ENCODE data around the gene MYO5A. TPM values are rescaled to one million over a fixed set of nuclear protein-coding genes. Genes with fewer than 3 reads are reported as not detected.
"Not testable (repeated sequence)": the region's sequence is repeated elsewhere in the genome, so short reads cannot be mapped to it uniquely, and the experiment has no call there.

MYO5A gene
- total RNA-seq, 1 experiment from 2014 or later = 14.5 TPM

GRCh38 chr15:52422001-52422400, 106.7 kb downstream of the MYO5A start:
- H3K27me3 ChIP-seq = no peaks in the 10 kb centered on the region
- no peak overlapping the region for H3K4me3 ChIP-seq
- H3K36me3 ChIP-seq = no peaks in the 10 kb centered on the region
- DNase-seq = no peak
- H3K9me3 ChIP-seq = 0 out of 2 replicates have a peak, but pooled peaks cover 2% of the 10 kb centered on the region

DNA sequence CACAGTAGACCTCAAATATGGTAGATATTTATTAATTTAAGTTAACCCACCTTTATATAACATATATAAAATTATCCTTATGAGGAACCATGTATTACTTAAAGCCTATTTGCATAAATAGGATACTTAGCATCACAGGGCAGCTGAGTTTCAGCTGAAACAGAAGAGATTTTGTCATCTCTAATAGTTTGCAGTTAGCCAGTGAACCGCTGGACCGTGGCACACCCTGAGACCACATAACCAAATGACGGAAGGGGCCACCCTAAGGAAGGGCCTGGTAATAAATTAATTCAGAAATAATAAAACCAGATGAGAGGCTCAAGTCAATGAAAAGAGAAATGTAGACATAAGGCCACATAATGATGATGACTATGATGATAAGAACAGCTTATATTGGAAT, 107.7 kb downstream of the MYO5A start:
- Histone ChIP-seq H3K27me3 (no peaks in the 10 kb centered on the region), H3K4me3 (no peak overlapping the region), H3K36me3 (no peaks in the 10 kb centered on the region), H3K9me3 (0 out of 2 replicates have a peak, but pooled peaks cover 2% of the 10 kb centered on the region)
- DNase-seq = no peak

GRCh38 chr15:52419494-52419893, 109.2 kb downstream of the MYO5A start:
- H3K9me3 ChIP-seq = 0 out of 2 replicates have a peak, but pooled peaks cover 2% of the 10 kb centered on the region

DNA sequence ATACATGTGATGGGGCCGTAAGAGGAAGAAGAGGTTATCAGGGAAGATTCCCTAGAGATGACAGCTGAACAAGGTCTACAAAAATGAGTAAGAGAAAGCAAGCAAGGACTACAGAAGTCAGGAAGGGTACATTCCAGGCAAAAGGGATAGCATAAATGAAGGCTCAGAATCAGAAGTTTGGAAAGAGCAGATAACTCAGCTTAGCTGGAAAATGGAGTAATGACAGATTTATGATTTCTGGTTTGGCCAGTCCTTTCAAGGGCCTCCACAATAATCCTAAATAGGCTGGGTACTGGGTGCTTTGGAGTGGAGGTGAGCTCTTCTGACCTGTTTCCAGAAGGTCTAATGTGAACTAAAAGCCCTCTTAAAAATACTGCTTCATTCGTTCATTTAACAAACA, 110.7 kb downstream of the MYO5A start:
- H3K36me3 ChIP-seq = no peaks in the 10 kb centered on the region
- H3K9me3 ChIP-seq = 0 out of 2 replicates have a peak, but pooled peaks cover 2% of the 10 kb centered on the region
- H3K27me3 ChIP-seq = no peaks in the 10 kb centered on the region
- DNase-seq = no peak
- no peak overlapping the region for H3K4me3 ChIP-seq

More at GRCh38 chr15:52419494-52419893, 109.2 kb downstream of the MYO5A start:
- Histone ChIP-seq H3K36me3 (no peaks in the 10 kb centered on the region), H3K4me3 (no peak overlapping the region), H3K27me3 (no peaks in the 10 kb centered on the region)
- no peak for DNase-seq

DNA sequence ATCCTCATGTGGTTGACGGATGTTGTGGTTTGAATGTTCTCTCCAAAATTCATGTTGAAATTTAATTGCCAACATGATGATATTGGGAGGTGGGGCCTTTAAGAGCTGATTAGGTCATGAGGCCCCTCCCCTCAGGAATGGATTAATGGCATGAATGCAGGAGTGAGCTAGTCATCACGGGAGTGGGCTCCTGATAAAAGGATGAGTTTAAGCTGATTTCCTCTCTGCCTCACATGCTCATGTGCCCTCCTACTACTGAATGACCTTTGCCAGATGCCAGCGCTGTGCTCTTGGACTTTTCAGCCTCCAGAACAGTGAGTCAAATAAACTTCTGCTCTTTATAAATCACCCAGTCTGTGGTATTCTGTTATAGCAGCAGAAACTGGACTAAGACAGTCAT, 111.2 kb downstream of the MYO5A start:
- no peaks in the 10 kb centered on the region for H3K36me3 ChIP-seq
- no peaks in the 10 kb centered on the region for H3K27me3 ChIP-seq
- no peak for DNase-seq
- no peak overlapping the region for H3K4me3 ChIP-seq
- 0 out of 2 replicates have a peak, but pooled peaks cover 2% of the 10 kb centered on the region for H3K9me3 ChIP-seq

- not testable (repeated sequence) for H3K27me3 ChIP-seq, H3K9me3 ChIP-seq, DNase-seq, H3K36me3 ChIP-seq, H3K4me3 ChIP-seq
Measured at GRCh38 chr15:52416566-52416965, 112.1 kb downstream of the MYO5A start.

- Histone ChIP-seq H3K4me3 (no peak overlapping the region), H3K27me3 (no peaks in the 10 kb centered on the region), H3K36me3 (no peaks in the 10 kb centered on the region), H3K9me3 (0 out of 2 replicates have a peak, but pooled peaks cover 2% of the 10 kb centered on the region)
- no peak for DNase-seq
Measured at GRCh38 chr15:52415628-52416027, 113.1 kb downstream of the MYO5A start.

DNA sequence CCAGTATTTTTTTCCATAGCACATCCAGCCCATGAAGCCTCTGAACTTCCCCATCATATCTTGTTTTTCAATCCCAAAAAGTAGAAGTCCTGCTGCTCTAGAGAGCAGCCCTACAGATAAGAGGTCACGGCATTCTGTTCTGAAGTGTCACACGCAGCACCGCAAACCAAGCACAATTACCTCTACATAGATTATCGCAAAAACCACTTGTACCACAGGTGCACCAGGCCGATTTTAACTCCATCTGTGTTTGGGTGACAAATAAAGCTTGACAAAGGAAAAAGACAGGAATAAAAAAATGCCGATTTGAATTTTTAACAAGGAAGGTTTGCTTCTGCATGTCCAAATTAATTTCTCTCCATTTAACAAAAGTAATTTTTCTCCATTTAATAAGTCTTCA, 113.7 kb downstream of the MYO5A start:
- H3K36me3 ChIP-seq = no peaks in the 10 kb centered on the region
- DNase-seq = no peak
- H3K27me3 ChIP-seq = no peaks in the 10 kb centered on the region
- no peak overlapping the region for H3K4me3 ChIP-seq
- 0 out of 2 replicates have a peak, but pooled peaks cover 2% of the 10 kb centered on the region for H3K9me3 ChIP-seq

- no peaks in the 10 kb centered on the region for H3K9me3 ChIP-seq
- H3K4me3 ChIP-seq = no peak overlapping the region
- no peak for DNase-seq
- no peaks in the 10 kb centered on the region for H3K36me3 ChIP-seq
- H3K27me3 ChIP-seq = no peaks in the 10 kb centered on the region
Measured at GRCh38 chr15:52408823-52409222, 119.9 kb downstream of the MYO5A start.

- H3K9me3 ChIP-seq = no peaks in the 10 kb centered on the region
- no peak overlapping the region for H3K4me3 ChIP-seq
- no peaks in the 10 kb centered on the region for H3K27me3 ChIP-seq
- no peak for DNase-seq
- H3K36me3 ChIP-seq = no peaks in the 10 kb centered on the region
Measured at GRCh38 chr15:52407374-52407773, 121.3 kb downstream of the MYO5A start.

GRCh38 chr15:52406601-52407000, 122.1 kb downstream of the MYO5A start:
- no peak for DNase-seq
- H3K36me3 ChIP-seq = no peaks in the 10 kb centered on the region
- no peak overlapping the region for H3K4me3 ChIP-seq
- no peaks in the 10 kb centered on the region for H3K27me3 ChIP-seq
- no peaks in the 10 kb centered on the region for H3K9me3 ChIP-seq

GRCh38 chr15:52405856-52406255, 122.8 kb downstream of the MYO5A start:
- Histone ChIP-seq H3K4me3 (no peak overlapping the region), H3K36me3 (no peaks in the 10 kb centered on the region), H3K9me3 (no peaks in the 10 kb centered on the region), H3K27me3 (no peaks in the 10 kb centered on the region)
- no peak for DNase-seq

GRCh38 chr15:52397118-52397517, 131.6 kb downstream of the MYO5A start:
- no peak overlapping the region for H3K4me3 ChIP-seq
- no peak for DNase-seq
- H3K36me3 ChIP-seq = no peaks in the 10 kb centered on the region
- H3K27me3 ChIP-seq = no peaks in the 10 kb centered on the region
- no peaks in the 10 kb centered on the region for H3K9me3 ChIP-seq

- no peak overlapping the region for H3K4me3 ChIP-seq
- H3K36me3 ChIP-seq = no peaks in the 10 kb centered on the region
- no peak for DNase-seq
- no peaks in the 10 kb centered on the region for H3K9me3 ChIP-seq
- no peaks in the 10 kb centered on the region for H3K27me3 ChIP-seq
Measured at GRCh38 chr15:52394118-52394517, 134.6 kb downstream of the MYO5A start.

GRCh38 chr15:52392008-52392687, 136.5 kb downstream of the MYO5A start:
- DNase-seq = peak; percentile 10
- no peaks in the 10 kb centered on the region for H3K36me3 ChIP-seq
- H3K9me3 ChIP-seq = no peaks in the 10 kb centered on the region
- H3K4me3 ChIP-seq = no peak overlapping the region
- H3K27me3 ChIP-seq = no peaks in the 10 kb centered on the region

DNA sequence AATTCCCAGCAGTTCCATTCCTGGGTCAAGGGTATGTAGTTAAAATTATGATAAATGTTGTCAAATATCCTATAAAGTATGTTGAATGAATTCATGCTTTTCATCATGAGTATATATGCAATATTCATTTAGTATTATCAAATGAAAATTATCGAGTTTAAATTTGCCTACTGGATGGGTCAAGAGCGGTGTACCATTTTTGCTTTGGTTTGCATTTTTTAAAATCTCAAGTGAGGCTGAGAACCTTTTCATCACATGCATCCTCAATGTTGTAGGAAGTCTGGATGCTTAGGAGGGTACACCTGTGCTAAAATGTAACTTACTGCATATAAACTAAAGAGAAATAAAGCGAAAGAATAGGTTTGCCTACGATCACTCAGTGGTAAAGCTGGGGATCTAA, 137.6 kb downstream of the MYO5A start:
- no peak for DNase-seq
- Histone ChIP-seq H3K9me3 (no peaks in the 10 kb centered on the region), H3K27me3 (no peaks in the 10 kb centered on the region), H3K36me3 (no peaks in the 10 kb centered on the region), H3K4me3 (no peak overlapping the region)

- Histone ChIP-seq H3K27me3 (no peaks in the 10 kb centered on the region), H3K36me3 (no peaks in the 10 kb centered on the region), H3K4me3 (no peak overlapping the region), H3K9me3 (no peaks in the 10 kb centered on the region)
- no peak for DNase-seq
Measured at GRCh38 chr15:52385670-52386069, 143.0 kb downstream of the MYO5A start.

- Histone ChIP-seq H3K27me3 (no peaks in the 10 kb centered on the region), H3K9me3 (no peaks in the 10 kb centered on the region), H3K36me3 (no peaks in the 10 kb centered on the region), H3K4me3 (no peak overlapping the region)
- DNase-seq = no peak
Measured at GRCh38 chr15:52383100-52383588, 145.5 kb downstream of the MYO5A start.
